ENCODE measurements around the gene PCBP3. TPM values are rescaled to one million over a fixed set of nuclear protein-coding genes. Genes with fewer than 3 reads are reported as not detected.

The PCBP3 gene
- total RNA-seq, 2 donors from 2014 or later: 2.1 to 5.3 TPM

- Histone ChIP-seq H3K9me3 (no peaks in the 10 kb centered on the region), H3K4me1 (no peaks in the 10 kb centered on the region), H3K4me3 (no peak overlapping the region), H3K36me3 (no peaks in the 10 kb centered on the region), H3K27ac (no peak overlapping the region), H3K27me3 (no peaks in the 10 kb centered on the region), H3K9ac (ENCODE audit: low read depth in 2 of 2, low read length in 2 of 2) (no peak overlapping the region)
- intact Hi-C loops (cut with DNase I): no loop called here
- no peak for TF ChIP-seq CTCF (IDR thresholded peaks at IDR 0.05)
- no peak for DNase-seq
Observed at GRCh38 chr21:45886610-45887026, 243.1 kb downstream of the PCBP3 start.

- no peaks in the 10 kb centered on the region for H3K36me3 ChIP-seq
- H3K4me1 ChIP-seq: no peaks in the 10 kb centered on the region
- no peak for TF ChIP-seq CTCF (IDR thresholded peaks at IDR 0.05)
- no peaks in the 10 kb centered on the region for H3K27me3 ChIP-seq
- intact Hi-C loops (cut with DNase I): no loop called here
- peak overlapping the region in 1 of 2 donors; percentile 20 for H3K9ac ChIP-seq (ENCODE audit: low read depth in 2 of 2, low read length in 2 of 2)
- H3K27ac ChIP-seq: no peak overlapping the region
- DNase-seq: no peak
- no peak overlapping the region for H3K4me3 ChIP-seq
- no peaks in the 10 kb centered on the region for H3K9me3 ChIP-seq
Observed at GRCh38 chr21:45887120-45887611, 243.6 kb downstream of the PCBP3 start.

- intact Hi-C loops (cut with DNase I): no loop called here
- Histone ChIP-seq H3K9ac (ENCODE audit: low read depth in 2 of 2, low read length in 2 of 2) (no peak overlapping the region), H3K4me1 (no peaks in the 10 kb centered on the region), H3K27ac (no peak overlapping the region), H3K9me3 (no peaks in the 10 kb centered on the region), H3K4me3 (no peak overlapping the region), H3K27me3 (no peaks in the 10 kb centered on the region), H3K36me3 (no peaks in the 10 kb centered on the region)
- TF ChIP-seq CTCF (IDR thresholded peaks at IDR 0.05): no peak
- no peak for DNase-seq
Observed at GRCh38 chr21:45887788-45888187, 244.3 kb downstream of the PCBP3 start.

GRCh38 chr21:45888386-45889009 is 245.0 kb downstream of the PCBP3 start:
- Histone ChIP-seq H3K9ac (ENCODE audit: low read depth in 2 of 2, low read length in 2 of 2) (no peak overlapping the region), H3K4me1 (no peaks in the 10 kb centered on the region), H3K4me3 (no peak overlapping the region), H3K9me3 (no peaks in the 10 kb centered on the region), H3K27me3 (no peaks in the 10 kb centered on the region), H3K27ac (no peak overlapping the region), H3K36me3 (no peaks in the 10 kb centered on the region)
- intact Hi-C loops (cut with DNase I): no loop called here
- no peak for TF ChIP-seq CTCF (IDR thresholded peaks at IDR 0.05)
- no peak for DNase-seq

GRCh38 chr21:45889256-45889655 is 245.7 kb downstream of the PCBP3 start:
- Histone ChIP-seq H3K9me3 (no peaks in the 10 kb centered on the region), H3K4me3 (no peak overlapping the region), H3K9ac (ENCODE audit: low read depth in 2 of 2, low read length in 2 of 2) (no peak overlapping the region), H3K27ac (no peak overlapping the region), H3K36me3 (no peaks in the 10 kb centered on the region), H3K27me3 (no peaks in the 10 kb centered on the region), H3K4me1 (no peaks in the 10 kb centered on the region)
- no peak for TF ChIP-seq CTCF (IDR thresholded peaks at IDR 0.05)
- intact Hi-C loops (cut with DNase I): no loop called here
- DNase-seq: no peak
